Lower lobe of right lung (tissue), 2 donors: Measurements from ENCODE around the gene PADI2. TPM values are rescaled to one million over a fixed set of nuclear protein-coding genes. Genes with fewer than 3 reads are reported as not detected.

ENCODE experiments used
- ATAC-seq, 2 donors: fragments of 200-7000 bp; cut with Tn5 transposase; one replicate each; pipeline ENCODE4 v1.9.1; 2020 to 2022; ENCODE audit warnings: mild to moderate bottlenecking in 2 of 2, moderate library complexity in 2 of 2
- DNase-seq: peaks from one replicate; pipeline ENCODE4 v3.0.0-alpha.2; 2020
- H3K27ac ChIP-seq: fragments of 200-600 bp; one replicate; pipeline ENCODE4 v1.8.0; 2022
- H3K27me3 ChIP-seq: fragments of 200-600 bp; one replicate; pipeline ENCODE4 v1.8.0; 2022; ENCODE audit warnings: low read depth
- H3K36me3 ChIP-seq: fragments of 200-600 bp; one replicate; pipeline ENCODE4 v1.8.0; 2022; ENCODE audit warnings: mild to moderate bottlenecking
- H3K4me1 ChIP-seq: fragments of 200-600 bp; one replicate; pipeline ENCODE4 v1.8.0; 2022
- H3K4me3 ChIP-seq: fragments of 200-600 bp; one replicate; pipeline ENCODE4 v1.8.0; 2022; ENCODE audit warnings: mild to moderate bottlenecking
- H3K9me3 ChIP-seq: fragments of 200-600 bp; one replicate; pipeline ENCODE4 v1.8.0; 2022
- CTCF ChIP-seq: fragments of 200-600 bp; IDR thresholded peaks from one replicate; pipeline ENCODE4 v1.8.0; 2022; ENCODE audit warnings: antibody characterized with exemption, mild to moderate bottlenecking
- intact Hi-C: fragments of 100-400 bp; cut with DNase I; formaldehyde crosslinking; loops from one replicate; pipeline ENCODE4 v1.11.0; 2022
- total RNA-seq: library from RNA; stranded (reverse); fragmentation: NEBNext Ultra II Directional; extraction: Animal tissue kit (Norgen Biotek cat#: 25700); gene quantifications from one replicate; pipeline ENCODE4 v1.2.1, GENCODE V29; 2021
- donor health status: DM: no; HTN: yes; CAD: no; lungs with severe emphysema.

PADI2 gene
- total RNA-seq, 1 donor from 2014 or later = 18.4 TPM

DNA sequence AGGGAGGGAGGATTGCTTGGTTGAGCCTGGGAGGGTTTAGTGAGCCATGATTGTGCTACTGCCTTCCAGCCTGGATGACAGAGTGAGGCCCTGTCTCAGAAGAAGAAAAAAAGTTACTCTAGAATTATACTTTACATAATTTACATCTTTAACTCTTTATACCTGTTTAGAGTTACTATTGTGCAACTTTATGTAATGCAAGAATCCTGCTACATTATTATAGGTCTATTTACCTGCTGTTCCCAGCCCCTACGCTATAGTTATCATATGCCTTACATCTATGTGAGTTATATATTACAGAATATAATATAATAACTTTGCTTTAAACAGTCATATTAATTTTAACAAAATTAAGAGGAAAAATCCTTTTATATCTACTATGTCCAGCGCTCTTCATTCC is 79.7 kb downstream of the PADI2 start:
- H3K27me3 ChIP-seq = no peaks in the 10 kb centered on the region
- DNase-seq = no peak
- H3K27ac ChIP-seq = no peak overlapping the region
- peaks cover 71% of the 10 kb centered on the region for H3K36me3 ChIP-seq
- no peaks in the 10 kb centered on the region for H3K4me1 ChIP-seq
- ATAC-seq = no peak
- H3K9me3 ChIP-seq = no peaks in the 10 kb centered on the region
- no peak for TF ChIP-seq CTCF
- intact Hi-C loops = no loop called here
- H3K4me3 ChIP-seq = no peak overlapping the region

GRCh38 chr1:17033481-17033880 is 85.8 kb downstream of the PADI2 start:
- Histone ChIP-seq H3K4me3 (no peak overlapping the region), H3K27me3 (no peaks in the 10 kb centered on the region), H3K9me3 (no peaks in the 10 kb centered on the region), H3K4me1 (peaks cover 2% of the 10 kb centered on the region), H3K27ac (no peak overlapping the region), H3K36me3 (peaks cover 63% of the 10 kb centered on the region)
- no peak for TF ChIP-seq CTCF
- DNase-seq (no peak), ATAC-seq (no peak)
- intact Hi-C loops = no loop called here

DNA sequence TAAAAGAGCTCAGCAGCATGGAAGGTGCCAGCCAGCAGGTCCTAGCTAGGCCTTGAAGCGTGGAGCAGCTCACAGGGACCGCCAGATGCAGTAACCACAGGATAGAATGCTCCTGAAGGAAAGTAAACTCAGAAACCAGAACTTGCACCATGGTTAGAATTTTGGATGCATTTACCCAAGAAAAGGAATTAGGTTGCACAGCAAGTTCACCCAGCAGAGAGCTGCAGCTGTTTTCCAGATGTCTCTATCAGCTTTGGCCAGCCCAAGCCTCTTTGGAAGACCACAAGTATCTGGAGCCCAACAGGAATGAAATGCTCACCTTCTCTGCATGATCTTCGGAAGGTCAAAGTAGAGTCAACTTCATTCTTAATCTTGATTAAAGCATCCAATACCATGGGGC is 86.5 kb downstream of the PADI2 start:
- H3K4me3 ChIP-seq = no peak overlapping the region
- H3K27me3 ChIP-seq = no peaks in the 10 kb centered on the region
- no peak for DNase-seq
- H3K9me3 ChIP-seq = no peaks in the 10 kb centered on the region
- peaks cover 9% of the 10 kb centered on the region for H3K4me1 ChIP-seq
- H3K27ac ChIP-seq = no peak overlapping the region
- TF ChIP-seq CTCF = no peak
- no peak for ATAC-seq
- intact Hi-C loops = no loop called here
- H3K36me3 ChIP-seq = peaks cover 63% of the 10 kb centered on the region

DNA sequence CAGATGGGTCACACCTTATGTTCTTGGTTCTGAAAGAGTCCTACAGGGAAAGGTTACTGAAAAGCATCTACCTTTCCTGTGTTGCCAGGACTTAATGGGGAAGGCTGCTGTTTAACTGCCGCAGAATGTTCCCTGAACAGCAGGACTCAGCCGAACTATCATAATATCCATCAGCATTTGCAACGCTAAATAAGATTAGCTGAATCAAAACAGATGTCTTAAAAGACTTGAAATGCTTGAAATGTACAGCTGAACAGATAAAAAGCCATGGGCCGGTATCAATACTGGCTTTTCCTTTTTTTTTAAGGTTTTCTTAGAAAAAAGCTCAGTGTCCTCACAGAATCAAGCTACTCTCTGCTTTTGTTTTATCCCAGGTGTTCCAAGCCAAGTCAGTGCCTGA is 87.8 kb downstream of the PADI2 start:
- Histone ChIP-seq H3K4me1 (peaks cover 19% of the 10 kb centered on the region), H3K27me3 (no peaks in the 10 kb centered on the region), H3K36me3 (peaks cover 73% of the 10 kb centered on the region), H3K9me3 (no peaks in the 10 kb centered on the region), H3K27ac (no peak overlapping the region), H3K4me3 (no peak overlapping the region)
- intact Hi-C loops = no loop called here
- TF ChIP-seq CTCF = no peak
- ATAC-seq (no peak), DNase-seq (no peak)

GRCh38 chr1:17030206-17030605 is 89.0 kb downstream of the PADI2 start:
- peaks cover 19% of the 10 kb centered on the region for H3K4me1 ChIP-seq
- H3K27ac ChIP-seq = no peak overlapping the region
- peaks cover 85% of the 10 kb centered on the region for H3K36me3 ChIP-seq
- no peaks in the 10 kb centered on the region for H3K9me3 ChIP-seq
- ATAC-seq (no peak), DNase-seq (no peak)
- H3K27me3 ChIP-seq = no peaks in the 10 kb centered on the region
- no peak for TF ChIP-seq CTCF
- H3K4me3 ChIP-seq = no peak overlapping the region
- intact Hi-C loops = no loop called here

DNA sequence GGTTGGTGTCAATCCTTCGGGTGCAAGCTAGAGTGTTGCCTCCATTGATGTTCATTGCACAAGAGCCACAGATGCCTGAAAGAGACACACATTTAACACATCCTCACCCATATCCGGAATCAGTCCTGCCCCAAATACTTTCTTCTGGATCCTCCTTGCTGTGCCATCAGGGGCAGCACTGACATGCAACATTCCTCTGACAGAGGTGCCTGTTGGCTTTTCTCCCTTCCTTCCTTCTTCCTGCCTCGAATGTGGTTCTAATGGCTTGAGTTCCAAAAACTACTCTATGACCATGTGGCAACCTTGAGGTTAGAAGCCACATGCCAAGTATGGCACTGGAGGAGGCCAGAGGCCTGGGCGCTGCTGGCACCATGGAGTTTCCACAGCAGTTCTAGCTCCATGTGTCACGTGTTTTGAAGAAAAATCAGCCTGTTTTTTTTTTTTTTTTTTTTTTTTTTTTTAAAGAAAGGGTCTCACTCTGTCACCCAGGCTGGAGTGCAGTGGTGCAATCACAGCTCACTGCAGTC is 90.5 kb downstream of the PADI2 start:
- Histone ChIP-seq H3K4me3 (no peak overlapping the region), H3K27ac (peak overlapping the region; percentile 20), H3K36me3 (peaks cover 100% of the 10 kb centered on the region), H3K4me1 (peaks cover 19% of the 10 kb centered on the region), H3K9me3 (no peaks in the 10 kb centered on the region), H3K27me3 (no peaks in the 10 kb centered on the region)
- DNase-seq (no peak), ATAC-seq (no peak)
- intact Hi-C loops = no loop called here
- TF ChIP-seq CTCF = no peak
